ENCODE data around the gene HCFC2.

Gene HCFC2

DNA sequence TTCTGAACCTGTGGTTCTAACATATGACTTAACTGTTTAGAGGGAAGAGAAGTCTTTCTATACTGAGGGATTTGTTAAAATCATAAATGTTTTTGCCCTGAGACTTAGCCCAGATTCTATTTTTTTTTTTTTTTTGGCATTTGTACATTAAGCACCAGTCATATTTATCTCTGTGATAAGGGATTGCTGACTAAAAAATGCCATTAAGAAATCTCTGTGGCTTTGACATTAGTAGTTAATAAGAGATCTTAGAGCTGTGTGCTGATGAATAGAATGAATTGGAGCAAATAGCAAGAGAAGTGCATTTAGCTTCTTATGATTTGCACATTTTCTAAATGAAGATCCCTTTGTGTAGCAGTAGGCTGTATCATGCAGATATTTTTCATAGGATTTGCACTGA, 41.1 kb downstream of the HCFC2 start:
- TF ChIP-seq TCF12 (IDR thresholded peaks at IDR 0.05; ENCODE audit: low read depth) (no peak), EP300 (IDR thresholded peaks at IDR 0.05; ENCODE audit: borderline replicate concordance) (no peak), TAF1 (IDR thresholded peaks at IDR 0.05; ENCODE audit: low read depth) (no peak), YY1 (IDR thresholded peaks at IDR 0.05; ENCODE audit: low read depth) (no peak), CREB1 (IDR thresholded peaks at IDR 0.05; ENCODE audit: low read depth) (no peak), TEAD4 (IDR thresholded peaks at IDR 0.05) (no peak), FOXM1 (IDR thresholded peaks at IDR 0.05; ENCODE audit: borderline replicate concordance, low read depth) (no peak), CEBPB (IDR thresholded peaks at IDR 0.05) (no peak), ZBTB7A (IDR thresholded peaks at IDR 0.05; ENCODE audit: low read depth) (no peak), NFIC (IDR thresholded peaks at IDR 0.05) (no peak), EGR1 (IDR thresholded peaks at IDR 0.05) (no peak), RAD21 (IDR thresholded peaks at IDR 0.05; ENCODE audit: low read depth) (no peak)
- TF ChIP-seq, protein P1, sequence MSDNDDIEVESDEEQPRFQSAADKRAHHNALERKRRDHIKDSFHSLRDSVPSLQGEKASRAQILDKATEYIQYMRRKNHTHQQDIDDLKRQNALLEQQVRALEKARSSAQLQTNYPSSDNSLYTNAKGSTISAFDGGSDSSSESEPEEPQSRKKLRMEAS (IDR thresholded peaks at IDR 0.05): no peak
- TF ChIP-seq, protein P2, sequence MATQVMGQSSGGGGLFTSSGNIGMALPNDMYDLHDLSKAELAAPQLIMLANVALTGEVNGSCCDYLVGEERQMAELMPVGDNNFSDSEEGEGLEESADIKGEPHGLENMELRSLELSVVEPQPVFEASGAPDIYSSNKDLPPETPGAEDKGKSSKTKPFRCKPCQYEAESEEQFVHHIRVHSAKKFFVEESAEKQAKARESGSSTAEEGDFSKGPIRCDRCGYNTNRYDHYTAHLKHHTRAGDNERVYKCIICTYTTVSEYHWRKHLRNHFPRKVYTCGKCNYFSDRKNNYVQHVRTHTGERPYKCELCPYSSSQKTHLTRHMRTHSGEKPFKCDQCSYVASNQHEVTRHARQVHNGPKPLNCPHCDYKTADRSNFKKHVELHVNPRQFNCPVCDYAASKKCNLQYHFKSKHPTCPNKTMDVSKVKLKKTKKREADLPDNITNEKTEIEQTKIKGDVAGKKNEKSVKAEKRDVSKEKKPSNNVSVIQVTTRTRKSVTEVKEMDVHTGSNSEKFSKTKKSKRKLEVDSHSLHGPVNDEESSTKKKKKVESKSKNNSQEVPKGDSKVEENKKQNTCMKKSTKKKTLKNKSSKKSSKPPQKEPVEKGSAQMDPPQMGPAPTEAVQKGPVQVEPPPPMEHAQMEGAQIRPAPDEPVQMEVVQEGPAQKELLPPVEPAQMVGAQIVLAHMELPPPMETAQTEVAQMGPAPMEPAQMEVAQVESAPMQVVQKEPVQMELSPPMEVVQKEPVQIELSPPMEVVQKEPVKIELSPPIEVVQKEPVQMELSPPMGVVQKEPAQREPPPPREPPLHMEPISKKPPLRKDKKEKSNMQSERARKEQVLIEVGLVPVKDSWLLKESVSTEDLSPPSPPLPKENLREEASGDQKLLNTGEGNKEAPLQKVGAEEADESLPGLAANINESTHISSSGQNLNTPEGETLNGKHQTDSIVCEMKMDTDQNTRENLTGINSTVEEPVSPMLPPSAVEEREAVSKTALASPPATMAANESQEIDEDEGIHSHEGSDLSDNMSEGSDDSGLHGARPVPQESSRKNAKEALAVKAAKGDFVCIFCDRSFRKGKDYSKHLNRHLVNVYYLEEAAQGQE (IDR thresholded peaks at IDR 0.05; ENCODE audit: low read depth): no peak
- TF ChIP-seq, protein P3, sequence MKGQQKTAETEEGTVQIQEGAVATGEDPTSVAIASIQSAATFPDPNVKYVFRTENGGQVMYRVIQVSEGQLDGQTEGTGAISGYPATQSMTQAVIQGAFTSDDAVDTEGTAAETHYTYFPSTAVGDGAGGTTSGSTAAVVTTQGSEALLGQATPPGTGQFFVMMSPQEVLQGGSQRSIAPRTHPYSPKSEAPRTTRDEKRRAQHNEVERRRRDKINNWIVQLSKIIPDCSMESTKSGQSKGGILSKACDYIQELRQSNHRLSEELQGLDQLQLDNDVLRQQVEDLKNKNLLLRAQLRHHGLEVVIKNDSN (IDR thresholded peaks at IDR 0.05): no peak

DNA sequence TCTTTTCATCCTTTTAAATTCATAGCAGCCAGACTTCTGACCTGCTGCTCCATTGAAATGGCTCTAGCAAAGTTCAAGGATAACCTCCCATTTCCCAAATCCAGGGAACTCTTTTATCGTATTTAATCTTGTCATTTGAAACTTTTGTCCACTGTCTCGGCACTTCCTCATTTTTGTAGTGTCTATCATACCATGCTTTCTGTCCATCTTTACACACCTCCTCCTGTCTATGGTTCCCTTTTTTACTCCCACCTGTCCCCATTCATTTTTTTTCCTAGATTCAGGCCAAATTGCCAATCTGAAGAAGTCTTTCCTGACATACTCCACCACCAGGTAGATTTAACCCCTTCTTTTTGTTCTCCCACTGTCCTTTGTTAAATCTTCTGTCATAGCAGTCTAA, 42.6 kb downstream of the HCFC2 start:
- TF ChIP-seq EP300 (IDR thresholded peaks at IDR 0.05; ENCODE audit: borderline replicate concordance) (no peak), YY1 (IDR thresholded peaks at IDR 0.05; ENCODE audit: low read depth) (no peak), ZBTB7A (IDR thresholded peaks at IDR 0.05; ENCODE audit: low read depth) (no peak), NFIC (IDR thresholded peaks at IDR 0.05) (no peak), FOXM1 (IDR thresholded peaks at IDR 0.05; ENCODE audit: borderline replicate concordance, low read depth) (no peak), TCF12 (IDR thresholded peaks at IDR 0.05; ENCODE audit: low read depth) (no peak), CREB1 (IDR thresholded peaks at IDR 0.05; ENCODE audit: low read depth) (no peak), EGR1 (IDR thresholded peaks at IDR 0.05) (no peak), TEAD4 (IDR thresholded peaks at IDR 0.05) (no peak), RAD21 (IDR thresholded peaks at IDR 0.05; ENCODE audit: low read depth) (no peak), CEBPB (IDR thresholded peaks at IDR 0.05) (no peak)
- TF ChIP-seq, protein P2 (IDR thresholded peaks at IDR 0.05; ENCODE audit: low read depth): no peak
- TF ChIP-seq, protein P3 (IDR thresholded peaks at IDR 0.05): no peak

DNA sequence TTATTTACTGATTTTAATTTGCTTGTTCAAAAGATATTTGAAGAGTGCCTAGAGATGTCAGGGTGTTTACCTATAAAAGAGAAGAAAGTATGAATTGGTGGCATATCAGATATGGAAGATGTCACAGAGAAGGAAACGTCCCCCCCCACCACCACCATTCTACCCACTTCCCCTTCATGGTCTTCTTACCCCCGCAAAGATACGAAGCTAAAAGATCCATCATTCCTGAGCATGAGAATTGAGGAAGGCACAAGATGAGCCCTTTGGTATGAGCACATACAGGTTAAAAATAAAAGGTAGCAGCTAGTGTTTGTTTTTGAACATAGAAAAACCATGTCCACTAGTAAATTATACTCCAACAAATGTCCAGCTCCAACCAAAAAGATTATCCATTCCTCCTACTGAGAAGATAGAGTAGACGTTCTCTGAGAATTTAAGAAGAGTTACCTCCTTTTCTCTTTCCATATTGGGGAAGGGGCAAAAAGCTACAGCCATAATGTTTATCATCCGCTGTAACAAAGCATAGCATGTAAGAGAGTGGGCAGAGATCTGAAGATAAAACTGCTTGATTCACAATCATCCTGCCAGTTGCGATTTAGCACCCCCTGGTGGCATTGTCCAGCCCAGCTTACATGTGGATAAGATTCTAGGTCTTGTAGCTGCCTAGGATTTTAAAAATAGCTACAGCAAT, 44.6 kb downstream of the HCFC2 start:
- TF ChIP-seq NFIC (IDR thresholded peaks at IDR 0.05) (no peak), RAD21 (IDR thresholded peaks at IDR 0.05; ENCODE audit: low read depth) (peak; percentile 76)

DNA sequence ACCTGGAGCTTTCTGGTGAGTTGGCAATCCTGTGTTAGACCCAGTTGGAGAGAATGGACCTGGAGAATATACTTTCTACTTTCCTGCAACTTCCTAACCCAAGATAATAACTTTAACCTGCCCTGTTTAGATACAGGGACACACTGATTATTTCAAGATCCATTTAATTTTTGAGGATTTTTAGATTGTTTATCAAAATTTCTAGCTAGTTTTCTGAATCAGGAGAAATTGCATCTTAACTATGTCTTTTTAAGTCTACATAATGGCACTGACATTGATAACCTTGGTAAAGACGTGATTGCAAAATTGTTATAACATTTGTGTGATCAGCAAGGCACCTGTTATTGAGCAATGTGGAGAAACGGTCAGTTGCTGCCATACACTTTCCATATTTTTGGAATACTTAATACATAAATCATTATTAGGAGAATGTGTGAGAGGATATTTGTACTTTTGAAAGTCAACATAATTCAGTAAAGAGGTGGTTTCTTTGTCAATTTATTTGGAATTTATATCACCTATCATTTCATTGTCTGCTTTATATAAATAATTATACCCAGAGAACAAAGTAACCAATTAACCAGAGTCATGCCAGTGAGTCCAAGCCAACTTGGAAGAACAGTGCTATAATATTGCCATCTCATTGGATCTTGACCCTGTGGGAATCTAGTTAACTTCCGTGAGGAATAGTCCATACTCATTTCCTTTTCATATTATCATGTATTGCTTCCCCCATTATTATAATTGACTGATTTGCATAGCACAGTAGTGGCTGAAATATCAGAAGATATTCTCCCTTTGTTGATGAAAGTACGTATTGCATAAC, 45.3 kb downstream of the HCFC2 start:
- no peak for TF ChIP-seq TCF12 (IDR thresholded peaks at IDR 0.05; ENCODE audit: low read depth)
- TF ChIP-seq, protein P1 (IDR thresholded peaks at IDR 0.05): no peak
- TF ChIP-seq, protein P2 (IDR thresholded peaks at IDR 0.05; ENCODE audit: low read depth): no peak
- no peak for TF ChIP-seq YY1 (IDR thresholded peaks at IDR 0.05; ENCODE audit: low read depth)
- no peak for TF ChIP-seq CEBPB (IDR thresholded peaks at IDR 0.05)
